Right lobe of liver (tissue), 6 donors: ENCODE results near the gene STX1B. TPM values are rescaled to one million over a fixed set of nuclear protein-coding genes. Genes with fewer than 3 reads are reported as not detected.
A peak's percentile ranks its signal among the peaks of the same experiment; 100 is the strongest.

Source experiments
- ATAC-seq, 4 donors: fragments of 200-7000 bp; cut with Tn5 transposase; one replicate each; pipeline ENCODE4 v1.9.1; 2020; ENCODE audit warnings: mild to moderate bottlenecking in 4 of 4, moderate library complexity in 4 of 4
- DNase-seq, 3 donors: peaks; one replicate each; pipeline ENCODE4 v3.0.0-alpha.2; 2020
- H3K27ac ChIP-seq, 3 donors: fragments of 200-600 bp; one replicate each; pipeline ENCODE4 v1.8.0; 2022
- H3K27me3 ChIP-seq, 2 donors: fragments of 200-600 bp; one replicate each; pipeline ENCODE4 v1.8.0; 2022
- H3K36me3 ChIP-seq, 4 donors: fragments of 200-600 bp; sonication (generic) in 1 of 4; one replicate each; pipeline versions ENCODE4 v1.5.1 to v1.8.0; 2017 to 2022; ENCODE audit warnings: control low read depth in 1 of 4
- H3K4me1 ChIP-seq, 4 donors: fragments of 200-600 bp; sonication (generic) in 1 of 4; one replicate each; pipeline versions ENCODE4 v1.5.1 to v1.8.0; 2017 to 2022; ENCODE audit warnings: control low read depth in 1 of 4
- H3K4me3 ChIP-seq, 3 donors: fragments of 200-600 bp; one replicate each; pipeline ENCODE4 v1.8.0; 2022
- H3K9me3 ChIP-seq, 4 donors: fragments of 200-600 bp; sonication (generic) in 1 of 4; one replicate each; pipeline versions ENCODE4 v1.5.1 to v1.8.0; 2017 to 2022; ENCODE audit warnings: control low read depth in 1 of 4
- CTCF ChIP-seq, 4 donors: fragments of 200-600 bp in 3 of 4; fragments of 450-650 bp in 1 of 4; IDR thresholded peaks; one replicate each; pipeline versions ENCODE4 v1.5.1 to v1.8.0; 2016 to 2022; ENCODE audit warnings: antibody characterized with exemption in 4 of 4, mild to moderate bottlenecking in 2 of 4
- POLR2A ChIP-seq: fragments of 450-650 bp; IDR thresholded peaks from one replicate; pipeline ENCODE4 v1.6.1; 2017; ENCODE audit warnings: antibody characterized with exemption, mild to moderate bottlenecking
- WGBS: methylation state at CpG from one replicate; pipeline ENCODE4 v1.1.6; 2018; ENCODE audit warnings: low coverage, low lambda C conversion rate; ENCODE audit not compliant: insufficient coverage; ENCODE audit errors: missing lambda C conversion rate; 5-methylcytosine and 5-hydroxymethylcytosine counted together
- intact Hi-C, 2 donors: fragments of 100-400 bp; cut with DNase I; formaldehyde crosslinking; loops; one replicate each; pipeline versions ENCODE4 v1.11.2 to v1.14.1; 2022
- total RNA-seq, 6 experiments: library from RNA; depleted of rRNA in 2 of 6; stranded (reverse); fragments of >200 nt in 2 of 6; fragmentation: NEBNext Ultra II Directional in 3 of 6; extraction: Animal tissue kit (Norgen Biotek cat#: 25700) in 3 of 6; gene quantifications; one replicate each; pipeline versions ENCODE4 v1.1.0 to v1.2.4, GENCODE V29; 2016 to 2023
- donor health status: DM: no; HTN: yes; CAD: no.
- donor health status: DM: no; HTN: no; CAD: no.
- donor health status: DM: no; HTN: no; CAD: no.
- donor health status: DM: no; HTN: yes; CAD: no.
- donor health status: DM: no; HTN: yes; CAD: no.

The STX1B gene
- total RNA-seq, 6 experiments from 2014 or later = 0.61 to 4.5 (median 2.6) TPM

- peaks cover 4 to 45% (median 14%) of the 10 kb centered on the region in 4 donors for H3K36me3 ChIP-seq
- 60% methylated on average over 1 of the region's 2 CpGs for WGBS
These were observed 26.3 kb upstream of the STX1B start for GRCh38 chr16:31036691-31037090.

GRCh38 chr16:31033709-31034492 is 23.5 kb upstream of the STX1B start:
- ATAC-seq (peak; percentile 80 to 85 (median 82)), DNase-seq (peak; percentile 95 to 96 (median 96))
- Histone ChIP-seq H3K9me3 (no peaks in the 10 kb centered on the region), H3K36me3 (peaks cover 3 to 29% (median 6%) of the 10 kb centered on the region in 4 donors), H3K4me1 (peaks cover 0 to 11% (median 5%) of the 10 kb centered on the region in 4 donors), H3K27me3 (no peaks in the 10 kb centered on the region), H3K27ac (peak overlapping the region; percentile 87 to 98 (median 97)), H3K4me3 (peak overlapping the region; percentile 73 to 95 (median 81))
- WGBS = 0% methylated on average over 21 of the region's 47 CpGs
- intact Hi-C loops = no loop called here
- peak; percentile 87 for TF ChIP-seq POLR2A
- no peak for TF ChIP-seq CTCF (IDR thresholded peaks at IDR 0.05)

More at GRCh38 chr16:31036691-31037090, 26.3 kb upstream of the STX1B start:
- DNase-seq = no peak
- no peaks in the 10 kb centered on the region for H3K9me3 ChIP-seq
- H3K27me3 ChIP-seq = no peaks in the 10 kb centered on the region
- intact Hi-C loops = no loop called here
- H3K4me1 ChIP-seq = peaks cover 0 to 11% (median 5%) of the 10 kb centered on the region in 4 donors
- ATAC-seq = no peak
- H3K27ac ChIP-seq = no peak overlapping the region
- no peak for TF ChIP-seq POLR2A
- no peak for TF ChIP-seq CTCF (IDR thresholded peaks at IDR 0.05)
- no peak overlapping the region for H3K4me3 ChIP-seq

GRCh38 chr16:31032736-31033708 is 22.6 kb upstream of the STX1B start, which contains the start of gene STX4:
Gene STX4 (plus strand): TSS chr16:31033558. CDS start chr16:31033806, 248 bp downstream.
- peak within 1 kb of the TSS; percentile 73 to 95 (median 81) for H3K4me3 ChIP-seq
- TF ChIP-seq CTCF (IDR thresholded peaks at IDR 0.05) (peak in 1 of 4 donors; percentile 19), POLR2A (peak; percentile 33)
- H3K36me3 ChIP-seq = peaks cover 3 to 20% (median 4%) of the 10 kb centered on the region in 4 donors
- H3K27ac ChIP-seq = peak within 1 kb of the TSS; percentile 87 to 98 (median 97)
- peaks cover 0 to 11% (median 5%) of the 10 kb centered on the region in 4 donors for H3K4me1 ChIP-seq
- no peaks in the 10 kb centered on the region for H3K9me3 ChIP-seq
- ATAC-seq (peak; percentile 91 to 92 (median 92)), DNase-seq (peak; percentile 98 to 99 (median 99))
- WGBS = 2% methylated on average over 28 of the region's 75 CpGs
- no peaks in the 10 kb centered on the region for H3K27me3 ChIP-seq
- intact Hi-C loops = no loop called here

- no peak overlapping the region for H3K27ac ChIP-seq
- 92% methylated on average over 2 of the region's 4 CpGs for WGBS
- DNase-seq (no peak), ATAC-seq (no peak)
- TF ChIP-seq CTCF (IDR thresholded peaks at IDR 0.05) (no peak), POLR2A (no peak)
- no peak overlapping the region for H3K4me3 ChIP-seq
- H3K4me1 ChIP-seq = peaks cover 0 to 11% (median 5%) of the 10 kb centered on the region in 4 donors
- peaks cover 3 to 13% (median 4%) of the 10 kb centered on the region in 4 donors for H3K36me3 ChIP-seq
- intact Hi-C loops = no loop called here
- no peaks in the 10 kb centered on the region for H3K27me3 ChIP-seq
- H3K9me3 ChIP-seq = no peaks in the 10 kb centered on the region
These were observed 20.8 kb upstream of the STX1B start for GRCh38 chr16:31031276-31031675.
